NB4 (cell line): ENCODE data around the gene DIRAS1.

Source experiments
- DNase-seq: peaks from one replicate; pipeline ENCODE4 v3.0.0; 2010; ENCODE audit warnings: low read depth
- H3K4me3 ChIP-seq: one replicate; pipeline ENCODE4 v1.5.1; 2011; ENCODE audit warnings: mild to moderate bottlenecking, low read depth, low read length, moderate library complexity
- MYC ChIP-seq: IDR thresholded peaks from 2 replicates; pipeline ENCODE4 v1.6.1; 2011; ENCODE audit warnings: low read depth, low read length
- POLR2A ChIP-seq: IDR thresholded peaks from 2 replicates; pipeline ENCODE4 v1.6.1; 2011; ENCODE audit warnings: mild to moderate bottlenecking; ENCODE audit not compliant: insufficient read length; ENCODE audit errors: extremely low read depth
- TF ChIP-seq, protein P1 (sequence below): IDR thresholded peaks from 2 replicates; pipeline ENCODE4 v1.6.1; 2011; ENCODE audit warnings: low read depth, low read length
- TF ChIP-seq, protein P2 (sequence below): IDR thresholded peaks from one replicate; pipeline ENCODE4 v1.5.1; 2012; ENCODE audit warnings: low read depth, low read length

DIRAS1 gene

DNA sequence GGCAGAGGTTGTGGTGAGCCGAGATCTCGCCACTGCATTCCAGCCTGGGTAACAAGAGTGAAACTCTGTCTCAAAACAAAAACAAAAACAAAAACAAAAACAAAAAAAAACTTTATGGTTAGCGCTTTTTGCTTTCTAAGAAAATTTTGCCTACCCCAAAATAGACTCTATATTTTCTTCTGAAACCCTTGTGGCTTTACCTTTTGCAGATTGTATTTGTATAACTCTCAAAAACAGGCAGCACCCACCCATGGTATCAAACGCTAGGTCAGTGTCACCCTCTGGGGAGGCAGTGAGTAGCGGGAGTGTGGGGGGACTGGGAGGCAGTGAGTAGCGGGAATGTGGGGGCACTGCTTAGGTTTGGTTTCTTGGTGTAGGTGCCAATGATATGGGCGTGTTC is 26.2 kb upstream of the DIRAS1 start:
- no peak for DNase-seq
- TF ChIP-seq MYC (no peak), POLR2A (no peak)
- TF ChIP-seq, protein P1, sequence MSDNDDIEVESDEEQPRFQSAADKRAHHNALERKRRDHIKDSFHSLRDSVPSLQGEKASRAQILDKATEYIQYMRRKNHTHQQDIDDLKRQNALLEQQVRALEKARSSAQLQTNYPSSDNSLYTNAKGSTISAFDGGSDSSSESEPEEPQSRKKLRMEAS, result no peak
- TF ChIP-seq, protein P2, sequence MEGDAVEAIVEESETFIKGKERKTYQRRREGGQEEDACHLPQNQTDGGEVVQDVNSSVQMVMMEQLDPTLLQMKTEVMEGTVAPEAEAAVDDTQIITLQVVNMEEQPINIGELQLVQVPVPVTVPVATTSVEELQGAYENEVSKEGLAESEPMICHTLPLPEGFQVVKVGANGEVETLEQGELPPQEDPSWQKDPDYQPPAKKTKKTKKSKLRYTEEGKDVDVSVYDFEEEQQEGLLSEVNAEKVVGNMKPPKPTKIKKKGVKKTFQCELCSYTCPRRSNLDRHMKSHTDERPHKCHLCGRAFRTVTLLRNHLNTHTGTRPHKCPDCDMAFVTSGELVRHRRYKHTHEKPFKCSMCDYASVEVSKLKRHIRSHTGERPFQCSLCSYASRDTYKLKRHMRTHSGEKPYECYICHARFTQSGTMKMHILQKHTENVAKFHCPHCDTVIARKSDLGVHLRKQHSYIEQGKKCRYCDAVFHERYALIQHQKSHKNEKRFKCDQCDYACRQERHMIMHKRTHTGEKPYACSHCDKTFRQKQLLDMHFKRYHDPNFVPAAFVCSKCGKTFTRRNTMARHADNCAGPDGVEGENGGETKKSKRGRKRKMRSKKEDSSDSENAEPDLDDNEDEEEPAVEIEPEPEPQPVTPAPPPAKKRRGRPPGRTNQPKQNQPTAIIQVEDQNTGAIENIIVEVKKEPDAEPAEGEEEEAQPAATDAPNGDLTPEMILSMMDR, result no peak
- no peak overlapping the region for H3K4me3 ChIP-seq

DNA sequence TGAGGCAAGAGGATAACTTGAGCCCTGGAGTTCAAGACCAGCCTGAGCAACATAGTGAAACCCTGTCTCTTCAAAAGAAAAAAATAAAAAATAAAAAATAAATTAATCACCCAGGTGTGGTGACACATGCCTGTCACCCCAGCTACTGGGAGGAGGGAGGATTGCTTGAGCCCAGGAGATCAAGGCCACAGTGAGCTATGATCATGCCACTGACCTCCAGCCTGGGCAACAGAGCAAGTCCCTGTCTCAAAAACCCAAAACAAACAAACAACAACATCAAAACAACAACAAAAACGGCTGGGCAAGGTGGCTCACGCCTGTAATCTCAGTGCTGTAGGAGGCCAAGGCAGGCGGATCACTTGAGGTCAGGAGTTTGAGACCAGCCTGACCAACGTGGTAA is 22.9 kb upstream of the DIRAS1 start:
- no peak for TF ChIP-seq POLR2A
- no peak for TF ChIP-seq MYC
- TF ChIP-seq, protein P2, result no peak
- TF ChIP-seq, protein P1, result no peak
- no peak for DNase-seq
- no peak overlapping the region for H3K4me3 ChIP-seq

DNA sequence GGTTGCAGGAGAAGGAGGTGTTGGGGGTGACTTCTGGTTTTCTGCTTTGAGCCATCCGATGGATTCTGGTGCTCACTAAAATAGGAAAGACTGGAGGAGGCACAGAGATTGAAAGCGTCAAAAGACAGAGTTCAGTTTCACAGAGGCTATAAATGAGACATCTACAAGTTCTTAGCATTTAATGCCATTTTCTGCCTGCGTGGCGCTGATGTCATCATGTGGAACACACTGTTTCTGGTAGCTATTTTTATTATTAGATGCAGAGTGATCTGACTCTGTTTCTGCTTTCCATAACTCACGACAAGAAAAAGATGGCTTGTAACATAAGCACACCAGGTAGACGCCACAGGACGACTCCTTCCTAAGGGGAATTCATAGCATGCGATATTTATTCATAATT is 21.9 kb upstream of the DIRAS1 start:
- DNase-seq, result no peak
- TF ChIP-seq POLR2A (no peak), MYC (no peak)
- TF ChIP-seq, protein P1, result no peak
- TF ChIP-seq, protein P2, result no peak
- H3K4me3 ChIP-seq, result no peak overlapping the region

DNA sequence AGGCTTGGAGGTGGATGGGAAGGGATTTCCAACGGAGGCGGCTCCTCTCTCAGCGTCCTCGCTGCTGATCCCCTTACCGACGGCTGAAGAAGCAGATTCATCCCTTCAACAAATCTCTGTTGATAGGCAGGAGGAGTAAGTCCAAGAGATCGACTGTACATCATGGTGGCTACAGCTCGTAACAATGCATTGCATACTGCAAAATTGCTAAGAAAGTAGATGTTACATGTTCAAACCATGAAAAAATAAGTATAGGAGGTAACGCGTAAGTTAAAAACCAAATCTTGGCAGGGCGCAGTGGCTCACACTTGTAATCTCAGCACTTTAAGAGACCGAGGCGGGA is 19.1 kb upstream of the DIRAS1 start:
- H3K4me3 ChIP-seq, result no peak overlapping the region
- no peak for DNase-seq

DNA sequence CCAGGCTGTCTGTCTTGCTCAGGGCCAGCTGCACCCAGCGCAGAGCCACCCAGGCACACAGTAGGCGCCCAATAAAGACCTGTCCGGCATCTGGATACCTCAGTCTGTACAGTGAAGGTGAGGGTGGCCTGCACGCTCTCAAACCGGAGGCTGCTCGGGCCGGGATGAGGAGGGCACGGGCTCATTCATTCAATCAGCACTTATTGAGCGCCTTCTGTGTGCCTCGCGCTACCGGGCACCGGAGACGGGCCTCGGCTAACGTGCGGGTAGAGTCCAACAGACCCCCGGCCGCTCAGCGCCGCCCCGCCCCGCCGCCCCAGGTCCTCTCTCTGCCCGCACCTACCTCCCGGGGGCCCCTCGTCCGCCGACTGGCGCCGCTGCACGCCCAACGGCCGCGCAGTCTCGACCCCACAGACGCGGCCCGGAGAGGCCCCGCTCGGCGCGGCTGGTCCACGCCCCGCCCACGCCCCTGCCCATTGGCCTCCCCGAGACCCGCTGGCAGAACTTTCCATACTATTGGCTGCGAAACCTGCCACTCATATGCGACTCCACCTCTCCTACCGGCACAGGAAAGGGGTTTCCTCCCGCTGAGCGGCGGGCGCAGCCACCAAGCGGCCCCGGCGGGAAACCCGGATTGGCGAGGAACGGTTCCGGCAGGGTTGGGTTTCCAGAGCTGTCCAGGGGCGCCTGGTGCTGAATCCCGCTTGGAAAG is 18.6 kb upstream of the DIRAS1 start, which contains the start of gene SLC39A3:
SLC39A3 (minus strand) TSS at position 416 of the 712 bp plus-strand sequence. CDS start 2,760 bp downstream, outside the sequence.
- H3K4me3 ChIP-seq, result peak within 1 kb of the TSS; percentile 79
- peak; percentile 95 for DNase-seq
- TF ChIP-seq, protein P2, result no peak
- no peak for TF ChIP-seq MYC
- TF ChIP-seq POLR2A, result peak; percentile 20
- TF ChIP-seq, protein P1, result peak; percentile 16; the same call in 1 of the 2 replicates

More for the DNA sequence above, 19.1 kb upstream of the DIRAS1 start:
- TF ChIP-seq POLR2A (no peak), MYC (no peak)
- TF ChIP-seq, protein P1, result no peak
- TF ChIP-seq, protein P2, result no peak
